CD4-positive, CD25-positive, alpha-beta regulatory T cell (primary cell): ENCODE results near the gene RAB39A. TPM values are rescaled to one million over a fixed set of nuclear protein-coding genes. Genes with fewer than 3 reads are reported as not detected.
A peak's percentile ranks its signal among the peaks of the same experiment; 100 is the strongest.
"Not testable (repeated sequence)": the region's sequence is repeated elsewhere in the genome, so short reads cannot be mapped to it uniquely, and the experiment has no call there.

Experiments
- ATAC-seq, 2 donors: fragments of 150-1000 bp; cut with Tn5 transposase; one replicate each; pipeline ENCODE4 v1.10.0; 2021; ENCODE audit warnings: low read depth in 2 of 2, moderate number of reproducible peaks in 2 of 2, moderate library complexity in 1 of 2
- DNase-seq, 3 donors: peaks; one replicate each; pipeline versions ENCODE4 v3.0.0 to v3.0.0-alpha.2; 2012 to 2022; ENCODE audit warnings: mixed read lengths in 1 of 3
- H3K27ac ChIP-seq: one replicate; pipeline ENCODE4 v1.7.0; 2013; ENCODE audit warnings: mild to moderate bottlenecking, low read length; ENCODE audit not compliant: insufficient read depth, poor library complexity, severe bottlenecking
- H3K27me3 ChIP-seq: one replicate; pipeline ENCODE4 v1.7.0; 2013; ENCODE audit warnings: low read length; ENCODE audit not compliant: control insufficient read depth, insufficient read depth
- H3K36me3 ChIP-seq: one replicate; pipeline ENCODE4 v1.7.0; 2013; ENCODE audit warnings: mild to moderate bottlenecking, low read length, moderate library complexity; ENCODE audit not compliant: control insufficient read depth, insufficient read depth
- H3K4me1 ChIP-seq: 2 replicates; pipeline ENCODE4 v1.7.0; 2013; ENCODE audit warnings: mild to moderate bottlenecking, low read length; ENCODE audit not compliant: insufficient read depth, control insufficient read depth, poor library complexity, severe bottlenecking
- H3K4me3 ChIP-seq: one replicate; pipeline ENCODE4 v1.7.0; 2013; ENCODE audit warnings: low read depth, mild to moderate bottlenecking, low read length, moderate library complexity
- H3K9me3 ChIP-seq, 2 experiments: 1 replicate in 1 of 2; 2 replicates in 1 of 2; pipeline ENCODE4 v1.7.0; 2013; ENCODE audit warnings: low read length in 2 of 2, mild to moderate bottlenecking in 1 of 2, moderate library complexity in 1 of 2; ENCODE audit not compliant: control insufficient read depth in 2 of 2
- H3K27ac Mint-ChIP-seq, 3 donors: one replicate each; pipeline ENCODE4 v1.8.0; 2020 to 2022; ENCODE audit warnings: mild to moderate bottlenecking in 3 of 3, mixed read lengths in 3 of 3, moderate library complexity in 2 of 3
- H3K27me3 Mint-ChIP-seq: one replicate; pipeline ENCODE4 v1.8.0; 2022; ENCODE audit warnings: mild to moderate bottlenecking, mixed read lengths
- H3K36me3 Mint-ChIP-seq: one replicate; pipeline ENCODE4 v1.8.0; 2020; ENCODE audit warnings: mixed read lengths
- H3K4me1 Mint-ChIP-seq, 4 donors: one replicate each; pipeline ENCODE4 v1.8.0; 2020 to 2022; ENCODE audit warnings: mixed read lengths in 4 of 4, mild to moderate bottlenecking in 1 of 4
- H3K4me3 Mint-ChIP-seq, 4 donors: one replicate each; pipeline ENCODE4 v1.8.0; 2020 to 2022; ENCODE audit warnings: mild to moderate bottlenecking in 4 of 4, mixed read lengths in 4 of 4, moderate library complexity in 3 of 4
- H3K9me3 Mint-ChIP-seq, 7 donors: one replicate each; pipeline ENCODE4 v1.8.0; 2020 to 2022; ENCODE audit warnings: mixed read lengths in 7 of 7, mild to moderate bottlenecking in 3 of 7, moderate library complexity in 2 of 7
- polyA plus RNA-seq, 4 donors: library from polyadenylated mRNA; unstranded; fragments of 300-500 nt; fragmentation: Illumina TruSeq; gene quantifications; one replicate each; pipeline ENCODE4 v1.2.3, GENCODE V29; 2021
- total RNA-seq: library from RNA; stranded (reverse); gene quantifications from one replicate; pipeline ENCODE4 v1.2.3, GENCODE V29; 2022

Gene RAB39A
- total and polyA plus RNA-seq, 5 donors from 2014 or later: 0.11 TPM; not detected in 4

- H3K9me3 ChIP-seq: no peaks in the 10 kb centered on the region
- peak; percentile 9 to 39 (median 21) for DNase-seq
- H3K27ac Mint-ChIP-seq: no peak overlapping the region
- peaks cover 1% of the 10 kb centered on the region for H3K27me3 ChIP-seq
- H3K36me3 ChIP-seq: no peaks in the 10 kb centered on the region
- H3K27ac ChIP-seq: no peak overlapping the region
- no peak for ATAC-seq
- peaks cover 13% of the 10 kb centered on the region for H3K27me3 Mint-ChIP-seq
- peaks cover 0 to 2% (median 0%) of the 10 kb centered on the region in 4 donors for H3K4me1 Mint-ChIP-seq
- no peaks in the 10 kb centered on the region for H3K36me3 Mint-ChIP-seq
- H3K4me3 Mint-ChIP-seq: no peak overlapping the region
- no peaks in the 10 kb centered on the region for H3K9me3 Mint-ChIP-seq
- H3K4me1 ChIP-seq: no peaks in the 10 kb centered on the region
- H3K4me3 ChIP-seq: no peak overlapping the region
Measured at GRCh38 chr11:107916671-107917241, 11.5 kb upstream of the RAB39A start.

DNA sequence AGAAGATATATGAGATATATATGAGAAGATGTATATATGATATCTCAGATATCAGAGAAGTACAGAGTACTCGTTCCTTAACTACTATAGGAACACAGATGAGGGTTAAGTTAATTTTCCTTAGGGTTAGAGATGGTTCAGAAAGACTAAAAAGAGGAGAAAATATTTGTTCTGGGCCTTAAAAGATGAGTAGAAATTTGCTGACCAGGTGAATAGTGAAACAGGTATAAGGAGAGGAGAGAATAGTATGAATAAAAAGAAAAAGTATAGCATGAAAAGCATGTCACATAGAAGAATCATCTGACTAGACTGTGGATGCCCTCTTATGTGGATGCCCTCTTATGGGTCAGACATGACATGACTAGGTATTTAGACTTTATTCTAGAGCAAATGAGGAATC is 6.3 kb upstream of the RAB39A start:
- H3K36me3 Mint-ChIP-seq: no peaks in the 10 kb centered on the region
- Histone ChIP-seq H3K36me3 (no peaks in the 10 kb centered on the region), H3K4me3 (no peak overlapping the region), H3K4me1 (no peaks in the 10 kb centered on the region), H3K27ac (no peak overlapping the region), H3K9me3 (no peaks in the 10 kb centered on the region), H3K27me3 (peaks cover 2% of the 10 kb centered on the region)
- H3K27me3 Mint-ChIP-seq: peaks cover 55% of the 10 kb centered on the region
- ATAC-seq (no peak), DNase-seq (no peak)
- H3K4me3 Mint-ChIP-seq: no peak overlapping the region
- peaks cover 0 to 5% (median under 1%) of the 10 kb centered on the region in 4 donors for H3K4me1 Mint-ChIP-seq
- H3K27ac Mint-ChIP-seq: no peak overlapping the region
- H3K9me3 Mint-ChIP-seq: peaks cover 0 to 3% (median 0%) of the 10 kb centered on the region in 7 donors

- not testable (repeated sequence) for H3K27ac Mint-ChIP-seq, ATAC-seq, H3K36me3 ChIP-seq, H3K4me1 Mint-ChIP-seq, H3K36me3 Mint-ChIP-seq, H3K27me3 ChIP-seq, H3K9me3 ChIP-seq, H3K9me3 Mint-ChIP-seq, H3K4me3 Mint-ChIP-seq, DNase-seq, H3K27ac ChIP-seq, H3K4me3 ChIP-seq
- peaks cover 63% of the 10 kb centered on the region for H3K27me3 Mint-ChIP-seq
- peaks cover 13% of the 10 kb centered on the region for H3K4me1 ChIP-seq
Measured at GRCh38 chr11:107923519-107923918, 4.7 kb upstream of the RAB39A start.

GRCh38 chr11:107924306-107924705 is 3.9 kb upstream of the RAB39A start:
- Mint-ChIP-seq H3K27me3 (peaks cover 64% of the 10 kb centered on the region), H3K27ac (no peak overlapping the region), H3K9me3 (peaks cover 0 to 3% (median 0%) of the 10 kb centered on the region in 7 donors), H3K36me3 (no peaks in the 10 kb centered on the region), H3K4me3 (no peak overlapping the region), H3K4me1 (peaks cover 2 to 12% (median 5%) of the 10 kb centered on the region in 4 donors)
- DNase-seq (no peak), ATAC-seq (no peak)
- no peak overlapping the region for H3K27ac ChIP-seq
- no peak overlapping the region for H3K4me3 ChIP-seq
- peaks cover 5% of the 10 kb centered on the region for H3K27me3 ChIP-seq
- peaks cover 15% of the 10 kb centered on the region for H3K4me1 ChIP-seq
- no peaks in the 10 kb centered on the region for H3K9me3 ChIP-seq
- no peaks in the 10 kb centered on the region for H3K36me3 ChIP-seq

- Mint-ChIP-seq H3K27me3 (peaks cover 71% of the 10 kb centered on the region), H3K4me3 (peak overlapping the region in 3 of 4 donors; percentile 29 to 64 (median 60)), H3K9me3 (peaks cover 0 to 3% (median 0%) of the 10 kb centered on the region in 7 donors), H3K27ac (no peak overlapping the region), H3K36me3 (no peaks in the 10 kb centered on the region), H3K4me1 (peaks cover 3 to 14% (median 6%) of the 10 kb centered on the region in 4 donors)
- ATAC-seq: no peak
- no peaks in the 10 kb centered on the region for H3K36me3 ChIP-seq
- H3K9me3 ChIP-seq: no peaks in the 10 kb centered on the region
- H3K27ac ChIP-seq: no peak overlapping the region
- peaks cover 12% of the 10 kb centered on the region for H3K27me3 ChIP-seq
- peaks cover 15% of the 10 kb centered on the region for H3K4me1 ChIP-seq
- DNase-seq: no peak
- H3K4me3 ChIP-seq: peak overlapping the region; percentile 55
Measured at GRCh38 chr11:107927559-107927958, 689 bp upstream of the RAB39A start.

DNA sequence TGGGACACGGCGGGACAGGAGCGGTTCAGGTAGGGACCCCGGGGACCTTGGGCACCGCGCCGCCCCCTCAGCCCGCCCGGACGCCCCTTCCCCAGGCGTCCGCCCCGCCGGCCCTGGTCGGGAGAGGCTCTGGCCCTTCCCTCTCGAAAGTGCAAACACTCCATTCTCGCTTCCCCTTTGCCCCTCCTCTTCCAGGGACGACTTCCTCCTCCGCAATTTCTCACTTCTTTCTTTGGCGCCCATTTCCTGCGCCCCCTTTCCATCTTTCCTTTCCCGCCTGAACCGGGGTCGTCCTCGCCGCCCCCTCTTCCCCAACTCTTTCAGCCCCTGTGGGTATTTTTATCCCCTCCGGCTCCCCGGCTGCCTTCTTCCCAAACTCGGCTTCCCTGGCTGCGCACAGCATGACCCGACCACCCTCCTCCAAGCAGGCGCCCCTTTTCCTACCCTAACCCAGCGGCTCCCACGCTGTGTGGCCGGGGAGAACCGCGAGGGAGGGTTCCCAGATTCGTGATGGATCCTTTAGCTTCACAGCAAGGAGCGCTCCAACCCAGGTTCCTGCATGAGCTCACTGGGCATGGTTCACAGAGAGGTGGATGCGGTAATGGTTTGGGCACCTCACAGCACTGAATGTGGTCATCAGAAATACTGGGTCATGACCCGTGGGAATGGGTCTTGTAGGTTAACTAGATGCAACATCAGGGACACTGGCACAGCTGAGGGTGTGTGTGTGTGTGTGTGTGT is 689 bp downstream of the RAB39A start:
- H3K4me3 ChIP-seq: no peak overlapping the region
- H3K9me3 ChIP-seq: no peaks in the 10 kb centered on the region
- no peaks in the 10 kb centered on the region for H3K36me3 ChIP-seq
- ATAC-seq (no peak), DNase-seq (no peak)
- H3K27me3 Mint-ChIP-seq: peaks cover 63% of the 10 kb centered on the region
- H3K27ac ChIP-seq: no peak overlapping the region
- peaks cover 0 to 3% (median 0%) of the 10 kb centered on the region in 7 donors for H3K9me3 Mint-ChIP-seq
- H3K36me3 Mint-ChIP-seq: no peaks in the 10 kb centered on the region
- peaks cover 10% of the 10 kb centered on the region for H3K27me3 ChIP-seq
- peak overlapping the region in 1 of 3 donors; percentile 46 for H3K27ac Mint-ChIP-seq
- peaks cover 15% of the 10 kb centered on the region for H3K4me1 ChIP-seq
- peaks cover 3 to 14% (median 6%) of the 10 kb centered on the region in 4 donors for H3K4me1 Mint-ChIP-seq
- H3K4me3 Mint-ChIP-seq: peak overlapping the region in 3 of 4 donors; percentile 63 to 80 (median 63)

DNA sequence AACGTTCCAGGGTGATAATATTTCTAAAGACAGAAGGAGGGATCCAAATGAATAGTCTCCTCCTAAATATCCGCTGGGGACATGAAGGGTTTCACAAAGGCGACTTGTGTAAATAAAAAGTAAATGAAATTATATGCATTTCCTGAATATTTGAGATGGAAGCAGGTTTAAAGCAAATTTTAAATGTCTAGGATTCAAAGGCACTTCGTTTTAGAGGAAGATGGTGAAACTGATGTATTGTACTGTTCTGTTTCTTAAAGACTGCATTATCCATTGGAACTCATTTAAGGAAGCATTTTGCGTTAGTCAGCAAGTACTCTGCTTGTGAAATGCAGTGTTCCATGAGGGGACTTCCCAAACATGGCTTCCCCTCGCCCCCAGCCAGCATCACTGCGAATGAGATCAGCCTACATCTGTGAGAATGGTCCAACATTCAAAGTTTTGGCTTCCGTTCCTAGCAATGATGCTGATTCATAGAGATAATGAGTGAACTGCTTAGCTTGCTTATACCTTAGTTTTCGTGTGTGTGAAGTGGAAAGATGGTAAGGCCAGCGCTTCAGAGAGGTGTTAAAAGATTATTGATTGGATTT is 1.5 kb downstream of the RAB39A start:
- Histone ChIP-seq H3K4me3 (no peak overlapping the region), H3K27ac (no peak overlapping the region), H3K27me3 (peaks cover 10% of the 10 kb centered on the region), H3K36me3 (no peaks in the 10 kb centered on the region), H3K4me1 (peaks cover 15% of the 10 kb centered on the region), H3K9me3 (no peaks in the 10 kb centered on the region)
- Mint-ChIP-seq H3K4me1 (peaks cover 3 to 14% (median 6%) of the 10 kb centered on the region in 4 donors), H3K4me3 (peak overlapping the region in 1 of 4 donors; percentile 63), H3K27me3 (peaks cover 57% of the 10 kb centered on the region), H3K36me3 (no peaks in the 10 kb centered on the region), H3K27ac (no peak overlapping the region), H3K9me3 (peaks cover 0 to 3% (median 0%) of the 10 kb centered on the region in 7 donors)
- ATAC-seq: no peak
- DNase-seq: no peak
